K562 (cell line): ENCODE measurements around the gene IGFL1. TPM values are rescaled to one million over a fixed set of nuclear protein-coding genes. Genes with fewer than 3 reads are reported as not detected.
A peak's percentile ranks its signal among the peaks of the same experiment; 100 is the strongest.

Experiments used
- ARHGAP35 ChIP-seq: fragments of 450-650 bp; IDR thresholded peaks from 2 replicates; pipeline ENCODE4 v1.6.1; 2018; ENCODE audit not compliant: partially characterized antibody
- CBFA2T2 ChIP-seq: fragments of 450-650 bp; conservative IDR thresholded peaks from 2 replicates; pipeline ENCODE4 v1.6.1; 2017; ENCODE audit warnings: mild to moderate bottlenecking
- CCNT2 ChIP-seq: IDR thresholded peaks from 2 replicates; pipeline ENCODE4 v1.6.1; 2011; ENCODE audit warnings: borderline replicate concordance, low read depth, mild to moderate bottlenecking, moderate library complexity, mixed read lengths, low read length; ENCODE audit not compliant: insufficient read length; ENCODE audit errors: extremely low read depth
- HEY1 ChIP-seq: fragments of 250-450 bp; sonication (Bioruptor Pico); IDR thresholded peaks from 2 replicates; pipeline ENCODE4 v1.5.0; 2020; ENCODE audit warnings: mild to moderate bottlenecking, moderate library complexity, borderline replicate concordance
- HIVEP1 ChIP-seq: fragments of 250-450 bp; sonication (Bioruptor Pico); IDR thresholded peaks from 2 replicates; pipeline ENCODE4 v1.4.0; 2020; ENCODE audit warnings: mild to moderate bottlenecking
- HMG20A ChIP-seq: fragments of 450-650 bp; formaldehyde crosslinking; conservative IDR thresholded peaks from 2 replicates; pipeline ENCODE4 v1.4.0; 2020; ENCODE audit warnings: mild to moderate bottlenecking, mixed read lengths
- KAT7 ChIP-seq: sonication (generic); formaldehyde crosslinking; IDR thresholded peaks from 2 replicates; pipeline ENCODE4 v1.8.0; 2022; ENCODE audit warnings: missing genetic modification reagents, mild to moderate bottlenecking, borderline replicate concordance
- KDM2B ChIP-seq: fragments of 250-450 bp; sonication (Bioruptor Pico); IDR thresholded peaks from 2 replicates; pipeline ENCODE4 v1.8.0; 2021; ENCODE audit warnings: mild to moderate bottlenecking, moderate library complexity
- LARP7 ChIP-seq: fragments of 450-650 bp; IDR thresholded peaks from 2 replicates; pipeline ENCODE4 v1.6.1; 2016
- MEIS2 ChIP-seq: fragments of 450-650 bp; IDR thresholded peaks from 2 replicates; pipeline ENCODE4 v1.6.1; 2014; ENCODE audit warnings: mild to moderate bottlenecking; ENCODE audit not compliant: partially characterized antibody
- PCBP2 ChIP-seq: fragments of 200-400 bp; formaldehyde crosslinking; IDR thresholded peaks from 2 replicates; pipeline ENCODE4 v1.6.1; 2018; ENCODE audit warnings: low read length, low read depth, mild to moderate bottlenecking, moderate library complexity; ENCODE audit not compliant: poor library complexity, severe bottlenecking
- SAP30 ChIP-seq: fragments of 200-600 bp; sonication (generic); IDR thresholded peaks from 2 replicates; pipeline ENCODE4 v1.6.1; 2012; ENCODE audit warnings: borderline replicate concordance, low read depth, mild to moderate bottlenecking, moderate library complexity, low read length, control low read depth, inconsistent platforms; ENCODE audit not compliant: insufficient read depth, poor library complexity, severe bottlenecking
- SMAD1 ChIP-seq: fragments of 150-350 bp; IDR thresholded peaks from 2 replicates; pipeline ENCODE4 v1.6.1; 2014; ENCODE audit warnings: low read length, low read depth; ENCODE audit not compliant: partially characterized antibody
- SMAD3 ChIP-seq: fragments of 450-650 bp; formaldehyde crosslinking; conservative IDR thresholded peaks from 2 replicates; pipeline ENCODE4 v1.4.0; 2020; ENCODE audit warnings: mild to moderate bottlenecking
- TARDBP ChIP-seq: fragments of 450-650 bp; IDR thresholded peaks from 2 replicates; pipeline ENCODE4 v1.6.1; 2016
- U2AF1 ChIP-seq: fragments of 200-400 bp; formaldehyde crosslinking; optimal IDR thresholded peaks from 2 replicates; pipeline ENCODE3; 2017; ENCODE audit warnings: mild to moderate bottlenecking, low read depth, low read length, moderate library complexity
- ZKSCAN3 ChIP-seq: fragments of 250-450 bp; sonication (Bioruptor Pico); IDR thresholded peaks from 2 replicates; pipeline ENCODE4 v1.4.0; 2020
- ZNF3 ChIP-seq: fragments of 250-450 bp; sonication (Bioruptor Pico); IDR thresholded peaks from 2 replicates; pipeline ENCODE4 v1.5.0; 2021; ENCODE audit warnings: mild to moderate bottlenecking, moderate library complexity
- ZNF431 ChIP-seq: sonication (generic); formaldehyde crosslinking; IDR thresholded peaks from 2 replicates; pipeline ENCODE4 v1.8.0; 2022; ENCODE audit warnings: mild to moderate bottlenecking, missing genetic modification reagents
- ZNF444 ChIP-seq: fragments of 250-450 bp; sonication (Bioruptor Pico); IDR thresholded peaks from 2 replicates; pipeline ENCODE4 v1.4.0; 2020; ENCODE audit warnings: mild to moderate bottlenecking, moderate library complexity
- ZNF830 ChIP-seq: fragments of 250-450 bp; sonication (Bioruptor Pico); IDR thresholded peaks from 2 replicates; pipeline ENCODE4 v1.5.0; 2021; ENCODE audit warnings: mild to moderate bottlenecking
- polyA plus RNA-seq, 8 experiments: library from polyadenylated mRNA; depleted of rRNA in 4 of 8; stranded (reverse) in 5 of 8; unstranded in 3 of 8; fragments of >200 nt; fragmentation: Nextera tagmentation in 2 of 8; fragmentation: Illumina TruSeq in 1 of 8; extraction: Ambion mirVana in 2 of 8; extraction: Trizol in 1 of 8; gene quantifications; 2 replicates each; pipeline versions ENCODE4 v1.2.1 to v1.2.3, GENCODE V29; 2011 to 2014; ENCODE audit warnings: inconsistent platforms in 1 of 8, missing spikeins in 1 of 8
- total RNA-seq, 7 experiments: library from RNA; depleted of rRNA in 6 of 7; stranded (reverse); fragments of >200 nt in 6 of 7; fragmentation: Illumina TruSeq in 2 of 7; extraction: Trizol in 2 of 7; gene quantifications; 2 replicates each; pipeline versions ENCODE4 v1.2.1 to v1.2.3, GENCODE V29; 2011 to 2021; ENCODE audit warnings: low replicate concordance in 1 of 7
- TF ChIP-seq, protein P1 (sequence below), 2 experiments: fragments of 450-650 bp in 1 of 2; sonication (generic) in 1 of 2; formaldehyde crosslinking in 1 of 2; IDR thresholded peaks in 1 of 2; conservative IDR thresholded peaks in 1 of 2; 2 replicates each; pipeline versions ENCODE4 v1.6.1 to v1.8.1; 2016 to 2023; ENCODE audit warnings: mild to moderate bottlenecking in 2 of 2, moderate library complexity in 2 of 2, inconsistent platforms in 1 of 2, missing genetic modification reagents in 1 of 2
- TF ChIP-seq, protein P2 (sequence below): IDR thresholded peaks from 2 replicates; pipeline ENCODE4 v1.6.1; 2016; ENCODE audit warnings: missing genetic modification characterization, missing compliant biosample characterization
- TF ChIP-seq, protein P3 (sequence below), 2 experiments: fragments of 250-450 bp in 1 of 2; fragments of 450-650 bp in 1 of 2; sonication (Bioruptor Pico) in 1 of 2; IDR thresholded peaks; 2 replicates each; pipeline versions ENCODE4 v1.6.1 to v1.8.0; 2016 to 2021; ENCODE audit warnings: mild to moderate bottlenecking in 2 of 2, moderate library complexity in 2 of 2, missing compliant biosample characterization in 1 of 2, missing genetic modification characterization in 1 of 2
- TF ChIP-seq, protein P4 (sequence below): fragments of 450-650 bp; IDR thresholded peaks from 2 replicates; pipeline ENCODE4 v1.6.1; 2016; ENCODE audit warnings: mild to moderate bottlenecking

Gene IGFL1
- total and polyA plus RNA-seq, 9 of the 15 experiments (the other 6 are each of a cell fraction or from before 2014, with no cell fraction given): not detected

DNA sequence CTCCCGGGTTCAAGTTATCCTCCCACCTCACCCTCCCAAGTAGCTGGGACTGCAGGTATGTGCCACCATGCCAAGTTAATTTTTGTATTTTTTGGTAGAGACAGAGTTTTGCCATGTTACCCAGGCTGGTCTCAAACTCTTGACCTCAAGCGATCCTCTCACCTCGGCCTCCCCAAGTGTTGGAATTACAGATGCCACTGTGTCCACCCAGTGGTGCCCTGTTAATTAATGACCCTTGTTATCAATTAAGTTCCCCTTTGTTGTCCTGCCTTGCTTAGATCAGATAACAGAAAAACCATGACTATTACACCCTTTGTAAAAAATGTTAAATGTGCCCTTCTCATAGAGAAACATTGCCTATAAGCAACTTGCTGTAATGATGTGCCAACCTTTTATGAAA, 34.4 kb upstream of the IGFL1 start (continued):
- TF ChIP-seq, protein P1, sequence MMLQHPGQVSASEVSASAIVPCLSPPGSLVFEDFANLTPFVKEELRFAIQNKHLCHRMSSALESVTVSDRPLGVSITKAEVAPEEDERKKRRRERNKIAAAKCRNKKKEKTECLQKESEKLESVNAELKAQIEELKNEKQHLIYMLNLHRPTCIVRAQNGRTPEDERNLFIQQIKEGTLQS (IDR thresholded peaks at IDR 0.05): no peak
- TF ChIP-seq, protein P1 (CRISPR knock-in tag; conservative IDR thresholded peaks at IDR 0.05): no peak
- no peak for TF ChIP-seq LARP7
- TF ChIP-seq CCNT2: no peak
- TF ChIP-seq ARHGAP35: no peak
- no peak for TF ChIP-seq SMAD3 (CRISPR knock-in tag)
- no peak for TF ChIP-seq CBFA2T2
- no peak for TF ChIP-seq ZKSCAN3 (CRISPR knock-in tag)
- no peak for TF ChIP-seq SAP30
- TF ChIP-seq ZNF431 (CRISPR knock-in tag): no peak
- no peak for TF ChIP-seq KAT7 (CRISPR knock-in tag)
- TF ChIP-seq SMAD1: no peak
- no peak for TF ChIP-seq PCBP2
- no peak for TF ChIP-seq MEIS2
- TF ChIP-seq, protein P2, sequence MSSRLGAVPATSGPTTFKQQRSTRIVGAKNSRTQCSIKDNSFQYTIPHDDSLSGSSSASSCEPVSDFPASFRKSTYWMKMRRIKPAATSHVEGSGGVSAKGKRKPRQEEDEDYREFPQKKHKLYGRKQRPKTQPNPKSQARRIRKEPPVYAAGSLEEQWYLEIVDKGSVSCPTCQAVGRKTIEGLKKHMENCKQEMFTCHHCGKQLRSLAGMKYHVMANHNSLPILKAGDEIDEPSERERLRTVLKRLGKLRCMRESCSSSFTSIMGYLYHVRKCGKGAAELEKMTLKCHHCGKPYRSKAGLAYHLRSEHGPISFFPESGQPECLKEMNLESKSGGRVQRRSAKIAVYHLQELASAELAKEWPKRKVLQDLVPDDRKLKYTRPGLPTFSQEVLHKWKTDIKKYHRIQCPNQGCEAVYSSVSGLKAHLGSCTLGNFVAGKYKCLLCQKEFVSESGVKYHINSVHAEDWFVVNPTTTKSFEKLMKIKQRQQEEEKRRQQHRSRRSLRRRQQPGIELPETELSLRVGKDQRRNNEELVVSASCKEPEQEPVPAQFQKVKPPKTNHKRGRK (tag): no peak
- no peak for TF ChIP-seq U2AF1
- TF ChIP-seq HIVEP1 (CRISPR knock-in tag): no peak
- 0 out of 2 replicates have a peak, but pooled peaks have one; percentile 11 for TF ChIP-seq ZNF444 (CRISPR knock-in tag)
- no peak for TF ChIP-seq TARDBP
- TF ChIP-seq ZNF3: no peak
- peak; percentile 24; the same call in 1 of the 2 replicates for TF ChIP-seq HMG20A (CRISPR knock-in tag)
- TF ChIP-seq, protein P3, sequence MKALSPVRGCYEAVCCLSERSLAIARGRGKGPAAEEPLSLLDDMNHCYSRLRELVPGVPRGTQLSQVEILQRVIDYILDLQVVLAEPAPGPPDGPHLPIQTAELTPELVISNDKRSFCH (CRISPR knock-in tag; IDR thresholded peaks at IDR 0.05): no peak
- TF ChIP-seq, protein P3 (tag; IDR thresholded peaks at IDR 0.05): 0 out of 2 replicates have a peak, but pooled peaks have one; percentile 17
- TF ChIP-seq ZNF830: 0 out of 2 replicates have a peak, but pooled peaks have one; percentile 23
- peak; percentile 94 for TF ChIP-seq HEY1 (CRISPR knock-in tag)
- TF ChIP-seq, protein P4, sequence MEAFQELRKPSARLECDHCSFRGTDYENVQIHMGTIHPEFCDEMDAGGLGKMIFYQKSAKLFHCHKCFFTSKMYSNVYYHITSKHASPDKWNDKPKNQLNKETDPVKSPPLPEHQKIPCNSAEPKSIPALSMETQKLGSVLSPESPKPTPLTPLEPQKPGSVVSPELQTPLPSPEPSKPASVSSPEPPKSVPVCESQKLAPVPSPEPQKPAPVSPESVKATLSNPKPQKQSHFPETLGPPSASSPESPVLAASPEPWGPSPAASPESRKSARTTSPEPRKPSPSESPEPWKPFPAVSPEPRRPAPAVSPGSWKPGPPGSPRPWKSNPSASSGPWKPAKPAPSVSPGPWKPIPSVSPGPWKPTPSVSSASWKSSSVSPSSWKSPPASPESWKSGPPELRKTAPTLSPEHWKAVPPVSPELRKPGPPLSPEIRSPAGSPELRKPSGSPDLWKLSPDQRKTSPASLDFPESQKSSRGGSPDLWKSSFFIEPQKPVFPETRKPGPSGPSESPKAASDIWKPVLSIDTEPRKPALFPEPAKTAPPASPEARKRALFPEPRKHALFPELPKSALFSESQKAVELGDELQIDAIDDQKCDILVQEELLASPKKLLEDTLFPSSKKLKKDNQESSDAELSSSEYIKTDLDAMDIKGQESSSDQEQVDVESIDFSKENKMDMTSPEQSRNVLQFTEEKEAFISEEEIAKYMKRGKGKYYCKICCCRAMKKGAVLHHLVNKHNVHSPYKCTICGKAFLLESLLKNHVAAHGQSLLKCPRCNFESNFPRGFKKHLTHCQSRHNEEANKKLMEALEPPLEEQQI: no peak
- TF ChIP-seq KDM2B (CRISPR knock-in tag): no peak
